PC-9 (cell line): Measurements from ENCODE around the gene ACSS3. TPM values are rescaled to one million over a fixed set of nuclear protein-coding genes. Genes with fewer than 3 reads are reported as not detected.

Experiments used
- BruUV-seq: library from RNA; stranded (reverse); fragments of 400-500 nt; replicated peaks from 2 replicates; lab custom pipeline; 2021; lab: Mats Ljungman, UMichigan
- CTCF ChIA-PET: fragments of 300-600 bp; sonication (Branson Sonifier 250); formaldehyde crosslinking; loops from one replicate; lab custom pipeline; 2022; ENCODE audit warnings: antibody characterized with exemption; lab: Charles Lee
- POLR2A ChIA-PET: fragments of 300-600 bp; sonication (Branson Sonifier 250); formaldehyde crosslinking; loops from one replicate; lab custom pipeline; 2022; ENCODE audit warnings: antibody characterized with exemption; ENCODE audit not compliant: unreplicated experiment; lab: Charles Lee
- DNase-seq, 2 experiments: peaks; one replicate each; pipeline versions ENCODE4 v3.0.0 to v3.0.0-alpha.2; 2015 to 2022; ENCODE audit warnings: mixed read lengths in 1 of 2
- H2AFZ ChIP-seq: fragments of 200-600 bp; sonication (generic); 2 replicates; pipeline ENCODE4 v1.8.1; 2017; ENCODE audit warnings: antibody characterized with exemption
- H3F3A ChIP-seq: fragments of 200-600 bp; sonication (generic); 2 replicates; pipeline ENCODE4 v1.8.1; 2017; ENCODE audit warnings: antibody characterized with exemption, mild to moderate bottlenecking, low read depth; ENCODE audit not compliant: insufficient read depth
- H3K27ac ChIP-seq: fragments of 200-600 bp; sonication (generic); 2 replicates; pipeline ENCODE4 v1.6.1; 2016; ENCODE audit warnings: mixed run types
- H3K27me3 ChIP-seq: fragments of 200-600 bp; sonication (generic); 2 replicates; pipeline ENCODE4 v1.6.1; 2016; ENCODE audit warnings: low read depth, mixed run types; ENCODE audit not compliant: insufficient read depth
- H3K36me3 ChIP-seq: fragments of 200-600 bp; sonication (generic); 2 replicates; pipeline ENCODE4 v1.6.1; 2016; ENCODE audit warnings: low read depth, mixed run types
- H3K4me1 ChIP-seq: fragments of 200-600 bp; sonication (generic); replicated peaks from 2 replicates; pipeline ENCODE4 v1.6.1; 2016; ENCODE audit warnings: mixed run types; ENCODE audit not compliant: insufficient read depth
- H3K4me2 ChIP-seq: fragments of 200-600 bp; sonication (generic); 2 replicates; pipeline ENCODE4 v1.6.1; 2017; ENCODE audit warnings: mixed run types
- H3K4me3 ChIP-seq: fragments of 200-600 bp; sonication (generic); 2 replicates; pipeline ENCODE4 v1.6.1; 2016; ENCODE audit warnings: mixed run types
- H3K79me2 ChIP-seq: fragments of 200-600 bp; sonication (generic); 2 replicates; pipeline ENCODE4 v1.6.1; 2017; ENCODE audit warnings: low read depth, mixed run types
- H3K9me2 ChIP-seq: fragments of 200-600 bp; sonication (generic); 2 replicates; pipeline ENCODE4 v1.8.1; 2017; ENCODE audit warnings: mild to moderate bottlenecking; ENCODE audit not compliant: insufficient read depth
- H3K9me3 ChIP-seq: fragments of 200-600 bp; sonication (generic); 2 replicates; pipeline ENCODE4 v1.8.1; 2016; ENCODE audit warnings: low read depth; ENCODE audit not compliant: insufficient read depth
- H4K20me1 ChIP-seq: fragments of 200-600 bp; sonication (generic); 2 replicates; pipeline ENCODE4 v1.8.1; 2017; ENCODE audit not compliant: insufficient read depth
- CTCF ChIP-seq: fragments of 200-600 bp; sonication (generic); conservative IDR thresholded peaks from 2 replicates; pipeline ENCODE4 v1.6.1; 2017; ENCODE audit warnings: mixed run types, antibody characterized with exemption, mild to moderate bottlenecking, moderate library complexity
- EZH2 ChIP-seq: fragments of 200-600 bp; sonication (generic); IDR thresholded peaks from 2 replicates; pipeline ENCODE4 v1.8.0; 2017; ENCODE audit warnings: antibody characterized with exemption, low read depth
- intact Hi-C: fragments of 100-400 bp; cut with micrococcal nuclease; formaldehyde crosslinking; loops from one replicate; pipeline ENCODE4 v1.10.0; 2022; ENCODE audit not compliant: unreplicated experiment
- total RNA-seq: library from RNA; stranded (reverse); gene quantifications from 2 replicates; pipeline ENCODE4 v1.2.3, GENCODE V29; 2021

Gene ACSS3
- total RNA-seq, 1 experiment from 2014 or later: 8.5 TPM

GRCh38 chr12:81206429-81206828 is 128.6 kb downstream of the ACSS3 start:
- Histone ChIP-seq H3K9me2 (no peaks in the 10 kb centered on the region), H3K4me1 (peaks cover 12% of the 10 kb centered on the region), H2AFZ (no peak overlapping the region), H3F3A (no peaks in the 10 kb centered on the region), H3K27me3 (no peaks in the 10 kb centered on the region), H3K4me2 (no peak overlapping the region), H3K36me3 (no peaks in the 10 kb centered on the region), H4K20me1 (no peaks in the 10 kb centered on the region; the same call in 1 of the 2 replicates), H3K27ac (no peak overlapping the region), H3K4me3 (no peak overlapping the region), H3K79me2 (no peaks in the 10 kb centered on the region), H3K9me3 (no peaks in the 10 kb centered on the region)
- intact Hi-C loops: no loop called here
- POLR2A ChIA-PET: no interaction called here
- CTCF ChIA-PET: no interaction called here
- TF ChIP-seq CTCF: no peak
- TF ChIP-seq EZH2: no peak
- no peak for DNase-seq
- BruUV-seq: no TSS peak

- no TSS peak for BruUV-seq
- no peaks in the 10 kb centered on the region for H3K79me2 ChIP-seq
- H3K4me3 ChIP-seq: no peak overlapping the region
- H3K9me3 ChIP-seq: no peaks in the 10 kb centered on the region
- H3K27ac ChIP-seq: no peak overlapping the region
- intact Hi-C loops: no loop called here
- H4K20me1 ChIP-seq: no peaks in the 10 kb centered on the region; the same call in 1 of the 2 replicates
- TF ChIP-seq CTCF (no peak), EZH2 (no peak)
- peaks cover 12% of the 10 kb centered on the region for H3K4me1 ChIP-seq
- no peak overlapping the region for H3K4me2 ChIP-seq
- ChIA-PET CTCF (no interaction called here), POLR2A (no interaction called here)
- DNase-seq: no peak
- H3K27me3 ChIP-seq: no peaks in the 10 kb centered on the region
- no peaks in the 10 kb centered on the region for H3F3A ChIP-seq
- H2AFZ ChIP-seq: no peak overlapping the region
- H3K9me2 ChIP-seq: no peaks in the 10 kb centered on the region
- no peaks in the 10 kb centered on the region for H3K36me3 ChIP-seq
Observed at GRCh38 chr12:81207173-81207572, 129.3 kb downstream of the ACSS3 start.

- H3F3A ChIP-seq: no peaks in the 10 kb centered on the region
- H3K27ac ChIP-seq: no peak overlapping the region
- ChIA-PET CTCF (no interaction called here), POLR2A (no interaction called here)
- no peak overlapping the region for H2AFZ ChIP-seq
- peaks cover 12% of the 10 kb centered on the region for H3K4me1 ChIP-seq
- no peaks in the 10 kb centered on the region for H3K36me3 ChIP-seq
- no peak overlapping the region for H3K4me3 ChIP-seq
- no TSS peak for BruUV-seq
- no peaks in the 10 kb centered on the region for H3K9me3 ChIP-seq
- H3K27me3 ChIP-seq: no peaks in the 10 kb centered on the region
- DNase-seq: no peak
- H3K4me2 ChIP-seq: no peak overlapping the region
- H4K20me1 ChIP-seq: no peaks in the 10 kb centered on the region; the same call in 1 of the 2 replicates
- intact Hi-C loops: no loop called here
- H3K9me2 ChIP-seq: no peaks in the 10 kb centered on the region
- H3K79me2 ChIP-seq: no peaks in the 10 kb centered on the region
- TF ChIP-seq CTCF: no peak
- no peak for TF ChIP-seq EZH2
Observed at GRCh38 chr12:81207664-81208063, 129.8 kb downstream of the ACSS3 start.
